HEK293 (cell line): Measurements from ENCODE around the gene ZDHHC11.
"Not testable (repeated sequence)": the region's sequence is repeated elsewhere in the genome, so short reads cannot be mapped to it uniquely, and the experiment has no call there.

Source experiments
- GFI1B ChIP-seq: fragments of 450-650 bp; formaldehyde crosslinking; IDR thresholded peaks from 2 replicates; pipeline ENCODE4 v1.5.1; 2016; ENCODE audit warnings: missing biosample characterization, missing genetic modification characterization
- ZBTB48 ChIP-seq: fragments of 450-650 bp; formaldehyde crosslinking; IDR thresholded peaks from 2 replicates; pipeline ENCODE4 v1.5.1; 2016; ENCODE audit warnings: missing biosample characterization, missing genetic modification characterization
- ZNF138 ChIP-seq: fragments of 450-650 bp; formaldehyde crosslinking; IDR thresholded peaks from 2 replicates; pipeline ENCODE4 v1.5.1; 2016; ENCODE audit warnings: missing biosample characterization, missing genetic modification characterization, borderline replicate concordance
- ZNF416 ChIP-seq: fragments of 450-650 bp; formaldehyde crosslinking; IDR thresholded peaks from 2 replicates; pipeline ENCODE4 v1.5.1; 2016; ENCODE audit warnings: missing biosample characterization, missing genetic modification characterization
- TF ChIP-seq, protein P1 (sequence below): fragments of 450-650 bp; formaldehyde crosslinking; IDR thresholded peaks from 2 replicates; pipeline ENCODE4 v1.5.1; 2016; ENCODE audit warnings: missing biosample characterization, missing genetic modification characterization
- TF ChIP-seq, protein P2 (sequence below): fragments of 450-650 bp; formaldehyde crosslinking; IDR thresholded peaks from 2 replicates; pipeline ENCODE4 v1.5.1; 2016; ENCODE audit warnings: missing biosample characterization, missing genetic modification characterization
- TF ChIP-seq, protein P3 (sequence below): fragments of 450-650 bp; formaldehyde crosslinking; IDR thresholded peaks from 2 replicates; pipeline ENCODE4 v1.5.1; 2016; ENCODE audit warnings: missing biosample characterization, missing genetic modification characterization

DNA sequence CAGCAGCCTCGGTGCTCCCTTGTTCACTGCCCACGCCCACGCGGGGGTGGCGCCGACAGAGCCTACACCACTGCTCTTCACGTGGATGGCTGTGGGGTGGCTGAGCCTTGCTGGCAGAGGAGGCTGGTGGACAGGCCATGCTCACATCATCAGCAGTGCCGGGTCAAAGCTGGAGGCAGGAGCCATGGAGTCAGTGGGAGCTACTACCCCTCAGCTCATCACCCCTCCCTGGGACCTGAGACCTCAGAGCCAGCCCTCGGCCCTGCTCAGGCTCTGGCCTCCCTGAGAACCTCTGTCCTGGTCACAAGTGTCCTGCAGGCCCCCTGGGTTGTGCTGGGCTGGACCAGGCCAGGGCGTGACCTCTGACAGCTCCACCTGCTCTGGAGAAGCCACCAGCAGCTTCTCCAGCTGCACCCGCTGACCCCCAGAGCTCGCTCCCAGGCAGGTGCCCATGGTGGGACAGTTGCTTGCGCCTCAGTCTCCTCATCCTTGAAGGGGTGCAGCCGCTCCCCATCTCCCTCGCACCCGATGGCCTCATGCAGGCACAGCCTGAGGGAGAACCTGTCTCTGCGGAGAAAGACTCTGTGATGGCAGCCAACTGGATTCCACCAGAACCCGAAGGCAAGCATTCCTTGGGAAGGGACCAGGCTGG is 75.8 kb downstream of the ZDHHC11 start:
- TF ChIP-seq, protein P1, sequence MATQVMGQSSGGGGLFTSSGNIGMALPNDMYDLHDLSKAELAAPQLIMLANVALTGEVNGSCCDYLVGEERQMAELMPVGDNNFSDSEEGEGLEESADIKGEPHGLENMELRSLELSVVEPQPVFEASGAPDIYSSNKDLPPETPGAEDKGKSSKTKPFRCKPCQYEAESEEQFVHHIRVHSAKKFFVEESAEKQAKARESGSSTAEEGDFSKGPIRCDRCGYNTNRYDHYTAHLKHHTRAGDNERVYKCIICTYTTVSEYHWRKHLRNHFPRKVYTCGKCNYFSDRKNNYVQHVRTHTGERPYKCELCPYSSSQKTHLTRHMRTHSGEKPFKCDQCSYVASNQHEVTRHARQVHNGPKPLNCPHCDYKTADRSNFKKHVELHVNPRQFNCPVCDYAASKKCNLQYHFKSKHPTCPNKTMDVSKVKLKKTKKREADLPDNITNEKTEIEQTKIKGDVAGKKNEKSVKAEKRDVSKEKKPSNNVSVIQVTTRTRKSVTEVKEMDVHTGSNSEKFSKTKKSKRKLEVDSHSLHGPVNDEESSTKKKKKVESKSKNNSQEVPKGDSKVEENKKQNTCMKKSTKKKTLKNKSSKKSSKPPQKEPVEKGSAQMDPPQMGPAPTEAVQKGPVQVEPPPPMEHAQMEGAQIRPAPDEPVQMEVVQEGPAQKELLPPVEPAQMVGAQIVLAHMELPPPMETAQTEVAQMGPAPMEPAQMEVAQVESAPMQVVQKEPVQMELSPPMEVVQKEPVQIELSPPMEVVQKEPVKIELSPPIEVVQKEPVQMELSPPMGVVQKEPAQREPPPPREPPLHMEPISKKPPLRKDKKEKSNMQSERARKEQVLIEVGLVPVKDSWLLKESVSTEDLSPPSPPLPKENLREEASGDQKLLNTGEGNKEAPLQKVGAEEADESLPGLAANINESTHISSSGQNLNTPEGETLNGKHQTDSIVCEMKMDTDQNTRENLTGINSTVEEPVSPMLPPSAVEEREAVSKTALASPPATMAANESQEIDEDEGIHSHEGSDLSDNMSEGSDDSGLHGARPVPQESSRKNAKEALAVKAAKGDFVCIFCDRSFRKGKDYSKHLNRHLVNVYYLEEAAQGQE (tag by site-specific recombination), result not testable (repeated sequence)
- TF ChIP-seq, protein P2, sequence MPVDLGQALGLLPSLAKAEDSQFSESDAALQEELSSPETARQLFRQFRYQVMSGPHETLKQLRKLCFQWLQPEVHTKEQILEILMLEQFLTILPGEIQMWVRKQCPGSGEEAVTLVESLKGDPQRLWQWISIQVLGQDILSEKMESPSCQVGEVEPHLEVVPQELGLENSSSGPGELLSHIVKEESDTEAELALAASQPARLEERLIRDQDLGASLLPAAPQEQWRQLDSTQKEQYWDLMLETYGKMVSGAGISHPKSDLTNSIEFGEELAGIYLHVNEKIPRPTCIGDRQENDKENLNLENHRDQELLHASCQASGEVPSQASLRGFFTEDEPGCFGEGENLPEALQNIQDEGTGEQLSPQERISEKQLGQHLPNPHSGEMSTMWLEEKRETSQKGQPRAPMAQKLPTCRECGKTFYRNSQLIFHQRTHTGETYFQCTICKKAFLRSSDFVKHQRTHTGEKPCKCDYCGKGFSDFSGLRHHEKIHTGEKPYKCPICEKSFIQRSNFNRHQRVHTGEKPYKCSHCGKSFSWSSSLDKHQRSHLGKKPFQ (tag by site-specific recombination), result not testable (repeated sequence)
- not testable (repeated sequence) for TF ChIP-seq ZNF416 (tag by site-specific recombination); GFI1B; ZNF138 (tag by site-specific recombination); ZBTB48 (tag by site-specific recombination)
- TF ChIP-seq, protein P3, sequence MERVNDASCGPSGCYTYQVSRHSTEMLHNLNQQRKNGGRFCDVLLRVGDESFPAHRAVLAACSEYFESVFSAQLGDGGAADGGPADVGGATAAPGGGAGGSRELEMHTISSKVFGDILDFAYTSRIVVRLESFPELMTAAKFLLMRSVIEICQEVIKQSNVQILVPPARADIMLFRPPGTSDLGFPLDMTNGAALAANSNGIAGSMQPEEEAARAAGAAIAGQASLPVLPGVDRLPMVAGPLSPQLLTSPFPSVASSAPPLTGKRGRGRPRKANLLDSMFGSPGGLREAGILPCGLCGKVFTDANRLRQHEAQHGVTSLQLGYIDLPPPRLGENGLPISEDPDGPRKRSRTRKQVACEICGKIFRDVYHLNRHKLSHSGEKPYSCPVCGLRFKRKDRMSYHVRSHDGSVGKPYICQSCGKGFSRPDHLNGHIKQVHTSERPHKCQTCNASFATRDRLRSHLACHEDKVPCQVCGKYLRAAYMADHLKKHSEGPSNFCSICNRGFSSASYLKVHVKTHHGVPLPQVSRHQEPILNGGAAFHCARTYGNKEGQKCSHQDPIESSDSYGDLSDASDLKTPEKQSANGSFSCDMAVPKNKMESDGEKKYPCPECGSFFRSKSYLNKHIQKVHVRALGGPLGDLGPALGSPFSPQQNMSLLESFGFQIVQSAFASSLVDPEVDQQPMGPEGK, result not testable (repeated sequence)
